Measurements from ENCODE around the gene BAIAP2.

BAIAP2 gene

DNA sequence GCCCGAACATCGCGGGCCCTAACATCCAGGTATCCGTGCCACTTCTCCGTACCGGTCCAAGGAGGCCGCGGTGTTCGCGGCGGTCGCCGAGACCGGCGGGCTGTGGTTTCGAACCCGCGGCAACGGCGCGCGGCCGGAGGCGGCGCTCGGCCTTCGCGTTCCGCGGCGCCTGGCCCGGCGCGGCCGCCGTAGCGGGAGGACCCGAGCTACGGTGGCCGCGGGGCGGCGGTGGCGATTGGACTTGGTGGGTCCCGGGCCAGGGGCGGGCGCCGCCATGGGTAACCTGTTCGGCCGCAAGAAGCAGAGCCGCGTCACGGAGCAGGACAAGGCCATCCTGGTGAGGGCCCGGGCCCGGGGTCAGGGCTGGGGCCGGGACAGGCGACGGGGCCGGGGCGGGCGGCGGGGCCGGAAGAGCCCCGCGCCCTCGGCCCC, 43.3 kb upstream of the BAIAP2 start, which contains the start of gene CHMP6:
Gene CHMP6, plus strand, starts transcription at position 197 of the 432 bp plus-strand sequence. Its CDS starts 78 bp downstream, at position 275.
- no peak for TF ChIP-seq SUZ12 (IDR thresholded peaks at IDR 0.05; ENCODE audit: extremely low read depth, insufficient read depth, insufficient read length)
- no peak for TF ChIP-seq YY1 (IDR thresholded peaks at IDR 0.05; ENCODE audit: insufficient read depth, insufficient read length)
- Histone ChIP-seq H3K9me3 (ENCODE audit: insufficient read depth, low read length) (no peaks in the 10 kb centered on the region; the same call in 1 of the 2 replicates), H3K36me3 (ENCODE audit: insufficient read depth, insufficient read length, low read length) (peaks cover 21% of the 10 kb centered on the region), H3K9ac (ENCODE audit: insufficient read length, low read depth) (peak within 1 kb of the TSS; percentile 82), H3K4me3 (ENCODE audit: insufficient read length, low read depth) (peak within 1 kb of the TSS; percentile 76), H3K27me3 (ENCODE audit: insufficient read depth, insufficient read length) (peaks cover 37% of the 10 kb centered on the region), H3K4me1 (ENCODE audit: insufficient read depth, insufficient read length) (peaks cover 10% of the 10 kb centered on the region)
- DNase-seq (ENCODE audit: low read depth, low spot score) = peak; percentile 65

DNA sequence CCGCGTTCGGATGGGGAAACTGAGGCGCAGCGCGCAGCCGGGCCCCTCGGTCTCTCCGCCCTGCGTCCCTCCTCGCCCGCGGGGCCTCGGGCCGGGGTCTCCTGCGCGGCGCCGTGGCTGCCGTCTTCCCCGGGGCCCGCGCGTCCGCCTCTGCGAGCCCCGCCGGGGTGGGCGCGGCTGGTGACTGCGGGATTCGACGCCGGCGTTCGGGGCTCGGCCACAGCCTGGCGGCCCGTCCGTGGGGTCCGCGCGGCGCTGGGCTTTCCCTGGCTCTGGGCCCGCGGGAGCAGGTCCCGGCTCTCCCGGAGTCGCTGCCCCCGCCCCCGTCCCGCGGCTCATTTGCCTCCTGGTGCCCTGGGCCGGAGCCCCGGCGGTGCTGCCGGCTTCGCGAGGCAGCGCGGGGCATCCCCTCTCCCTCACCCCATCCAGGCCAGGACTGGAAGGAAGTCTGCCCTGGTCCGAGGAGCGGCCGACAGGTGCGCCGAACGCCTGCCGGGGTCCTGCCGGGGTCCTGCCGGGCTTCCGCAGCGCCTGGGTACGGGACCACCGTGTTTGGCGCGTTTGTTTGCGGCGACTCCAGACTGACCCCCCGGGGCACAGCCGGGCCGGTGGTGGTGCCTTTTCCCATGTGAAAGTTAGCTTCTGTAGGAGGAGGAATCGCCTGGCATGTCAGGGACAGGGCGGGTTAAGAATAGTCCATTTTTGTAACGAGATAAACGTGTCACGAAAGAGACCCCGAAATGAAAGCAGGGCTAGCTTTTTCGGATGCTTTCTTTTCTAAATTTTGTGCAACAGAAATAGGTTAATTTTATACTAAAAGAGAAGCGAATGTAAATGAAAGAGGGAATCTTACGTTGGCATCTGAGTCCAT, 42.6 kb upstream of the BAIAP2 start:
- peak overlapping the region; percentile 76 for H3K4me3 ChIP-seq (ENCODE audit: insufficient read length, low read depth)
- peaks cover 37% of the 10 kb centered on the region for H3K27me3 ChIP-seq (ENCODE audit: insufficient read depth, insufficient read length)
- peak; percentile 74 for TF ChIP-seq SUZ12 (IDR thresholded peaks at IDR 0.05; ENCODE audit: extremely low read depth, insufficient read depth, insufficient read length)
- no peak for TF ChIP-seq ZNF274 (IDR thresholded peaks at IDR 0.05; ENCODE audit: low read depth, low read length)
- DNase-seq (ENCODE audit: low read depth, low spot score) = no peak
- H3K9me3 ChIP-seq (ENCODE audit: insufficient read depth, low read length) = no peaks in the 10 kb centered on the region; the same call in 1 of the 2 replicates
- peak overlapping the region; percentile 82 for H3K9ac ChIP-seq (ENCODE audit: insufficient read length, low read depth)
- peaks cover 10% of the 10 kb centered on the region for H3K4me1 ChIP-seq (ENCODE audit: insufficient read depth, insufficient read length)
- H3K36me3 ChIP-seq (ENCODE audit: insufficient read depth, insufficient read length, low read length) = peaks cover 28% of the 10 kb centered on the region

DNA sequence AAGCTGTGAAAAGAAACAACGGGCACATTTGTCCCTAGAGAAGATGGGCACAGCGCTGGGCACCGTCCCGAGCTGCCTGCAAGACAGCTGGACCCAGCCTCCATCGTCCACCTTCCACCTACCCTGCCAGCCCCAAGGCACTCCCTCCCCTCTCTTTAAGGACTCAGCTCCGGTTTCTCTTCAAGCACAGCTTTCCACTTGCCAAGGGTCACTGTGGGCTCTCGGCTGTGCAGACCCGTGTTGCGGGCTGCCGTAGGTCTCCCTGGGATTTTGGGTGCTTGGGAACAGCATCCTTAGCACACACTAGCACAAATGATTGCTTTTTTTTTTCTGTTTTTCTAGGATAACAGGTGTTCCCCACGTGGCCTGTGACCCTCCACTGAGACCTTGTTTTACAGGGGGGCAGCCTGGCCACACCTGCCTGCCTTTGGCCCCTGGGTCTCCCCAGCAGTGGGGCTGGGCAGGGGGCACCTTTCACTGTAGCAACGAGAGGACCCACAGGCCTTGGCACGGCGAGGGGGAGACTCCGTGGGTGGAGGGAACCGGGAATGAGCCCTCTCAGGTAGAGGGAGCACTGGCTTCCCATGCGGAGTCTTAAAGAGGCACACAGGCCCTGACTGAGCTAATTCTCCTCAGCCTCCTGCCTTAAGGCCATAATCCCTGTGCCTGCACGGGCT, 41.9 kb upstream of the BAIAP2 start:
- no peak for DNase-seq (ENCODE audit: low read depth, low spot score)
- H3K4me3 ChIP-seq (ENCODE audit: insufficient read length, low read depth) = peak overlapping the region; percentile 76
- H3K9ac ChIP-seq (ENCODE audit: insufficient read length, low read depth) = peak overlapping the region; percentile 82

DNA sequence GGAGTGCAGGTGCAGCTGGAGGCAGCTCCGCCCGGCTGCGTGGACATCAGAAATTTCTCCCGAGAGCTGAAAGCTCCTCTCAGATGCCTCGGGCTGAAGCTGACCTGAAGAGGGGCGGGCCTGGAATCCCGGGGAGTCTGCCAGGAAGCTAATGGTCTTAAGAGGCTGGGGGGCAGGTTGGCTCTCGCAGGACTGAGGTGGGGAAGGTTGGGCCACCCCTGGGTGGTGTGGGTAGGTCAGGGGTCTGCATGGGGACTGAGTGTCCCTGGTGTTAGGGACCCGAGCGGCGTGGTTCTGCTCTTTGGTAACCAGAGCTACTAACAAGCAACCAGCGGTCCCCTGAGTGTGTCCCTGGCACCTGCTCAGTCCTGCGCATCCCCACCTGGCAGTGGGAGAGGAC, 39.8 kb upstream of the BAIAP2 start:
- no peak for DNase-seq (ENCODE audit: low read depth, low spot score)
- TF ChIP-seq YY1 (IDR thresholded peaks at IDR 0.05; ENCODE audit: insufficient read depth, insufficient read length) = no peak
- TF ChIP-seq ZNF274 (IDR thresholded peaks at IDR 0.05; ENCODE audit: low read depth, low read length) = no peak
- no peak for TF ChIP-seq SUZ12 (IDR thresholded peaks at IDR 0.05; ENCODE audit: extremely low read depth, insufficient read depth, insufficient read length)
- H3K4me3 ChIP-seq (ENCODE audit: insufficient read length, low read depth) = no peak overlapping the region
- H3K9ac ChIP-seq (ENCODE audit: insufficient read length, low read depth) = no peak overlapping the region
- peaks cover 7% of the 10 kb centered on the region for H3K4me1 ChIP-seq (ENCODE audit: insufficient read depth, insufficient read length)
- H3K36me3 ChIP-seq (ENCODE audit: insufficient read depth, insufficient read length, low read length) = peaks cover 56% of the 10 kb centered on the region
- peaks cover 30% of the 10 kb centered on the region for H3K27me3 ChIP-seq (ENCODE audit: insufficient read depth, insufficient read length)
- H3K9me3 ChIP-seq (ENCODE audit: insufficient read depth, low read length) = no peaks in the 10 kb centered on the region

More for the DNA sequence above, 41.9 kb upstream of the BAIAP2 start:
- Histone ChIP-seq H3K27me3 (ENCODE audit: insufficient read depth, insufficient read length) (peaks cover 37% of the 10 kb centered on the region), H3K4me1 (ENCODE audit: insufficient read depth, insufficient read length) (peaks cover 10% of the 10 kb centered on the region), H3K36me3 (ENCODE audit: insufficient read depth, insufficient read length, low read length) (peaks cover 35% of the 10 kb centered on the region), H3K9me3 (ENCODE audit: insufficient read depth, low read length) (no peaks in the 10 kb centered on the region; the same call in 1 of the 2 replicates)
- TF ChIP-seq SUZ12 (IDR thresholded peaks at IDR 0.05; ENCODE audit: extremely low read depth, insufficient read depth, insufficient read length) (no peak), YY1 (IDR thresholded peaks at IDR 0.05; ENCODE audit: insufficient read depth, insufficient read length) (no peak), ZNF274 (IDR thresholded peaks at IDR 0.05; ENCODE audit: low read depth, low read length) (no peak)

DNA sequence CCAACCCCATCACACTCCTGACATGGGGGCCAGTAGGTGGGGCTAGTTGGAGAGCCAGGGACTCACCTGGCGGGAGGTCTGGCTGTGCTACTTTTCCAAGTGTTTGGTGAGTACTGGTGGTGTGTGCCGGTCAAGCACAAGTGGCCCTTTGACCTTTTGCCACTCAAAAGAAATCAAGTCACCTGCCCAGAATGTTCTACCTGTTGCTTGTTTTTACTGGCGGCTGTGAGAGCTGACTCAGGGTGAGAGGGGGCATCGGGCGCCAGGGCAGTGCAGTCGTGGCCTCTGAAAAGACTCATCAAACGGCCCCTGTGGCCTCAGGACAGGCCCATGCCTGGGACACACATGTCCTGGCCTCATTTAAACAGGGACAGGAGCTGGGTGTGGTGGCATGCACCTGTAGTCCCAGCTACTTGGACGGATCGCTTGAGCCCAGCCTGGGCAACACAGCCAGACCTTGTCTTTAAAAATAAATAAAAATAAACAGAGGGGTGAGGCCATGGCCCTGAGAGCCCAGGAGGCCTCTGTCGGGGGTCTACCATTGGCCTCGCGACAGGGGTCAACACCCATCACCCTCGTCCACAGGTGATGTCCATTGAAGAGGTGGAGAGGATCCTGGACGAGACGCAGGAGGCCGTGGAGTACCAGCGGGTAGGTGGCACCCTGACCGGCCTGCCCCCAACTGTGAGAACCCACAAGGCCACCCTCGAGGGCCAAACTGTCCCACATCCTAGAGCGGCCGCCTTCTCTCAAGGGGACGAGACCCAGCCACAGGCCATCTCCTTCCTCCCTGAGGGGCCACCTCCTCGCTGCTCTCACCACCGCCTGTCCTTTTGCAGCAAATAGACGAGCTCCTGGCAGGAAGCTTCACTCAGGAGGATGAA, 38.3 kb upstream of the BAIAP2 start:
- TF ChIP-seq ZNF274 (IDR thresholded peaks at IDR 0.05; ENCODE audit: low read depth, low read length) (no peak), SUZ12 (IDR thresholded peaks at IDR 0.05; ENCODE audit: extremely low read depth, insufficient read depth, insufficient read length) (no peak), YY1 (IDR thresholded peaks at IDR 0.05; ENCODE audit: insufficient read depth, insufficient read length) (no peak)
- Histone ChIP-seq H3K36me3 (ENCODE audit: insufficient read depth, insufficient read length, low read length) (peaks cover 63% of the 10 kb centered on the region), H3K27me3 (ENCODE audit: insufficient read depth, insufficient read length) (peaks cover 19% of the 10 kb centered on the region), H3K4me1 (ENCODE audit: insufficient read depth, insufficient read length) (peaks cover 6% of the 10 kb centered on the region), H3K4me3 (ENCODE audit: insufficient read length, low read depth) (no peak overlapping the region), H3K9me3 (ENCODE audit: insufficient read depth, low read length) (no peaks in the 10 kb centered on the region), H3K9ac (ENCODE audit: insufficient read length, low read depth) (no peak overlapping the region)
- DNase-seq (ENCODE audit: low read depth, low spot score) = no peak

DNA sequence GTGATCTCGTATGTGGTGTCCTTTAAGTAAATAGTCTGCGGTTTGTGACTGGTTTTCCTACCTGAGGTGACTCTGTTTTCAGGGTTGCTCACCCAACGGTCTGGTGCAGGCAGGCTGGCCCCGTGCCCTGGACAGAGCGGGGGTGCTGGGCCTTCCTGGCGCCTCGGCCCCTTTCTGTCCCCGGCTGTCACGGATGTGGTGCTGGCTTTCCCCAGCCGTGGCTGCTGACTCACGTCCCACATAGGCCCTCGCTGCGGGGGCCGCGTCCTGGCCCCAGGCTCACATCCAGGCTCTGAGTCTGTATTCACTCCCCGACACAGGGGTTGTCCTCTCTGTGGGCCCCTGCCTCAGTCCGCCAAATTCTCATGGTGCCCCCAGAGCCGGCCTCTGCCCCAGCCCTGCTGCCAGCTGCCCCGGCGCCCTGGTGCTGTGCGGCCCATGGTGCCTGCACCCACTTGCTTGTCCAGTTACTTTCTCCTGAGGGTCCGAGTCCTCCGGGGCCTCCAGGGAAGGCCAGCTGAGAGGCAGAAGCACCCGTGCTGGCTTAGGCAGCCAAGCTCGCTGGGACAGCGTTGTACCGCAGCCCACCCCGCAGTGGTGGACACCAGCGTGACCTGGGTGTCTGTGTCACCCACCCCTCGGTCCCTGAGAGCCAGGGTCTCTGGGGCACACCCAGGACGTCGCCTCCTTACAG, 37.4 kb upstream of the BAIAP2 start:
- Histone ChIP-seq H3K27me3 (ENCODE audit: insufficient read depth, insufficient read length) (peaks cover 10% of the 10 kb centered on the region), H3K9ac (ENCODE audit: insufficient read length, low read depth) (no peak overlapping the region), H3K4me3 (ENCODE audit: insufficient read length, low read depth) (no peak overlapping the region), H3K4me1 (ENCODE audit: insufficient read depth, insufficient read length) (peaks cover 6% of the 10 kb centered on the region), H3K36me3 (ENCODE audit: insufficient read depth, insufficient read length, low read length) (peaks cover 63% of the 10 kb centered on the region), H3K9me3 (ENCODE audit: insufficient read depth, low read length) (no peaks in the 10 kb centered on the region)
- TF ChIP-seq YY1 (IDR thresholded peaks at IDR 0.05; ENCODE audit: insufficient read depth, insufficient read length) = no peak
- TF ChIP-seq ZNF274 (IDR thresholded peaks at IDR 0.05; ENCODE audit: low read depth, low read length) = no peak
- no peak for TF ChIP-seq SUZ12 (IDR thresholded peaks at IDR 0.05; ENCODE audit: extremely low read depth, insufficient read depth, insufficient read length)
- no peak for DNase-seq (ENCODE audit: low read depth, low spot score)
